AG10803 (cell line): ENCODE measurements around the gene PILRB.
A peak's percentile ranks its signal among the peaks of the same experiment; 100 is the strongest.

Source experiments
- DNase-seq: peaks from one replicate; pipeline ENCODE4 v3.0.0; 2010; ENCODE audit warnings: low read depth
- H3K4me3 ChIP-seq: 2 replicates; pipeline ENCODE4 v1.5.1; 2011; ENCODE audit warnings: mild to moderate bottlenecking, low read length, control low read depth
- TF ChIP-seq, protein P1 (sequence below): conservative IDR thresholded peaks from 2 replicates; pipeline ENCODE4 v1.5.1; 2011; ENCODE audit warnings: mild to moderate bottlenecking, low read length, control low read depth, inconsistent platforms

PILRB gene

GRCh38 chr7:100397315-100398081 lies 39.6 kb downstream of the PILRB start:
- TF ChIP-seq, protein P1, sequence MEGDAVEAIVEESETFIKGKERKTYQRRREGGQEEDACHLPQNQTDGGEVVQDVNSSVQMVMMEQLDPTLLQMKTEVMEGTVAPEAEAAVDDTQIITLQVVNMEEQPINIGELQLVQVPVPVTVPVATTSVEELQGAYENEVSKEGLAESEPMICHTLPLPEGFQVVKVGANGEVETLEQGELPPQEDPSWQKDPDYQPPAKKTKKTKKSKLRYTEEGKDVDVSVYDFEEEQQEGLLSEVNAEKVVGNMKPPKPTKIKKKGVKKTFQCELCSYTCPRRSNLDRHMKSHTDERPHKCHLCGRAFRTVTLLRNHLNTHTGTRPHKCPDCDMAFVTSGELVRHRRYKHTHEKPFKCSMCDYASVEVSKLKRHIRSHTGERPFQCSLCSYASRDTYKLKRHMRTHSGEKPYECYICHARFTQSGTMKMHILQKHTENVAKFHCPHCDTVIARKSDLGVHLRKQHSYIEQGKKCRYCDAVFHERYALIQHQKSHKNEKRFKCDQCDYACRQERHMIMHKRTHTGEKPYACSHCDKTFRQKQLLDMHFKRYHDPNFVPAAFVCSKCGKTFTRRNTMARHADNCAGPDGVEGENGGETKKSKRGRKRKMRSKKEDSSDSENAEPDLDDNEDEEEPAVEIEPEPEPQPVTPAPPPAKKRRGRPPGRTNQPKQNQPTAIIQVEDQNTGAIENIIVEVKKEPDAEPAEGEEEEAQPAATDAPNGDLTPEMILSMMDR: no peak
- H3K4me3 ChIP-seq: no peak overlapping the region
- DNase-seq: no peak

DNA sequence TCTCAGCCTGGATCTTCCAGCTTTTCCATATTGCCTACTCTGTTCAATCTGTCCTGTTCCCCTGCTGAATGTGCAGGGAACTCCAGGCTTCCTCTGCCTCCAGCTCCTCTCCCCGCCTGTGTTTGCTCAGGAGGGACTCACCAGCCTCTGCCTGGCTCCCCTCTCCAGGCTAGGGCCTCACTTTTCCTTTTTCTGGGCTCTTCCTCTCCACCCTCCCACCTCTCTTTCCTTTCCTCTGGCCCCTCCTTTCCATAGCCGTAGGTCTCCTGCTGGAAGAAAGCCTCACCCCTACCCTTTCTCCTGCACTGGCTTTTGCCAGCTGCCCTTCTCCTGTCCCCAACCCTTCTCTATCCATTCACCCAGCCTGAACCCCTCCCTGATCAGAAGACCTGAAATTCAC lies 40.3 kb downstream of the PILRB start:
- DNase-seq: no peak
- TF ChIP-seq, protein P1: no peak
- H3K4me3 ChIP-seq: no peak overlapping the region

- TF ChIP-seq, protein P1: no peak
- H3K4me3 ChIP-seq: no peak overlapping the region
- no peak for DNase-seq
Measured at GRCh38 chr7:100400041-100400440, 42.1 kb downstream of the PILRB start.

DNA sequence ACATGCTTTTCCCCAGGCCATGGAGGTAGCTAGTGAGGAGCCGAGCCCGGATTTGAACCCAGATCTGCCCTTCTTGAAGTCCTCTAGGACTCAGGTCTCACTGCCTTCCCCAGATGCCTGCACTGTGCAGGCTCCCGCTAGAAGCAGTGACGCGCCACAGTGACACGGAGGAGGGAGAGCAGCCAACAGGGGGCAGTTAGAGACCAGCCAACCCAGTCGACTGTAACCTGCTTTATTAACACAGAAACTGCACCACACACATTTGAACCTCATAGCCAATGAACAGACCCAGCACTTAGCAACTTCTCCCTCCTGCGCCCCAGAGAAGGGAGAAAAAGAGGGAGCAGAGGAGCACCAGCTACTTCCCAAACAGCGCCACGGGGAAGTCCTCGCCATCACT lies 42.7 kb downstream of the PILRB start:
- no peak for DNase-seq
- TF ChIP-seq, protein P1: no peak

DNA sequence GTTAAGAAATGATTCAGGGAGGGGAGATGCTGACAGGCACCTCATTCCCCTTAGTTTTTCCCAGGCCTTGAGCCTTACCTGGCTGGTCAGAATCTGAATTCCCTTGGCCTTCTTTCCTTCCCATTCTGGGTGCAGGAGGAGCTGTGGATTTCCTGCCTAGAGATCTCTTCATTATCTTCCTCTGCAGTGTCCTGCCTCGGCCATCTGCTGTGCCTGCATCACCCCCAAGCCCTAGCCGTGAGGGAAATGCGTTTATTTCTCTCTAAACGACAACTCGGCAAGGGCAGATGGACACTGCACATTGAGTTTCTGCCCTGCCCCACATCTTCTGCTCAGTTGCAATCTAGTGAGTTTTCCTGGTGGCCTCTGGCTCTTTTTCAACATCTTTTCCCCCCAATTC lies 43.9 kb downstream of the PILRB start:
- DNase-seq: no peak
- TF ChIP-seq, protein P1: no peak
- H3K4me3 ChIP-seq: no peak overlapping the region

More for the DNA sequence above, 42.7 kb downstream of the PILRB start:
- no peak overlapping the region for H3K4me3 ChIP-seq

GRCh38 chr7:100402241-100402640 lies 44.3 kb downstream of the PILRB start:
- no peak overlapping the region for H3K4me3 ChIP-seq
- TF ChIP-seq, protein P1: no peak

GRCh38 chr7:100406767-100407166 lies 48.9 kb downstream of the PILRB start:
- H3K4me3 ChIP-seq: no peak overlapping the region
- TF ChIP-seq, protein P1: no peak; the same call in 1 of the 2 replicates
- DNase-seq: peak; percentile 42

More at GRCh38 chr7:100402241-100402640, 44.3 kb downstream of the PILRB start:
- DNase-seq: no peak
